Heart right ventricle (tissue), 16 donors: ENCODE data around the gene FAM120A. TPM values are rescaled to one million over a fixed set of nuclear protein-coding genes. Genes with fewer than 3 reads are reported as not detected.

Experiments
- ATAC-seq, 8 donors: fragments of 200-7000 bp; cut with Tn5 transposase; one replicate each; pipeline ENCODE4 v1.9.1; 2020; ENCODE audit warnings: mild to moderate bottlenecking in 8 of 8, moderate library complexity in 8 of 8, moderate number of reproducible peaks in 1 of 8
- DNase-seq, 2 donors: peaks; one replicate each; pipeline ENCODE4 v3.0.0-alpha.2; 2020
- H3K27ac ChIP-seq, 10 donors: fragments of 200-600 bp; sonication (generic) in 2 of 10; one replicate each; pipeline versions ENCODE4 v1.5.0 to v1.8.0; 2020 to 2022; ENCODE audit warnings: mild to moderate bottlenecking in 3 of 10
- H3K27me3 ChIP-seq, 7 donors: fragments of 200-600 bp; one replicate each; pipeline ENCODE4 v1.8.0; 2021 to 2022; ENCODE audit warnings: mild to moderate bottlenecking in 2 of 7
- H3K36me3 ChIP-seq, 9 donors: fragments of 200-600 bp; sonication (generic) in 1 of 9; one replicate each; pipeline versions ENCODE4 v1.5.0 to v1.8.0; 2020 to 2022; ENCODE audit warnings: mild to moderate bottlenecking in 2 of 9
- H3K4me1 ChIP-seq, 9 donors: fragments of 200-600 bp; sonication (generic) in 1 of 9; one replicate each; pipeline versions ENCODE4 v1.5.0 to v1.8.0; 2020 to 2022; ENCODE audit warnings: mild to moderate bottlenecking in 4 of 9
- H3K4me3 ChIP-seq, 10 donors: fragments of 200-600 bp; sonication (generic) in 2 of 10; one replicate each; pipeline versions ENCODE4 v1.5.0 to v1.8.0; 2020 to 2022; ENCODE audit warnings: mild to moderate bottlenecking in 7 of 10, moderate library complexity in 2 of 10
- H3K9me3 ChIP-seq, 11 donors: fragments of 200-600 bp in 10 of 11; sonication (generic) in 2 of 11; one replicate each; pipeline versions ENCODE4 v1.5.0 to v1.8.0; 2013 to 2022; ENCODE audit warnings: mild to moderate bottlenecking in 2 of 11, control low read depth in 1 of 11, moderate library complexity in 1 of 11
- WGBS, 2 donors: extraction: QIAGEN DNeasy Blood & Tissue Kit; methylation state at CpG; one replicate each; pipeline ENCODE4 v1.1.7; 2013; ENCODE audit warnings: inconsistent platforms in 1 of 2; 5-methylcytosine and 5-hydroxymethylcytosine counted together
- intact Hi-C, 10 donors: fragments of 100-400 bp; cut with DNase I; formaldehyde crosslinking; loops; one replicate each; pipeline versions ENCODE4 v1.11.1 to v1.14.2; 2022
- polyA plus RNA-seq, 2 donors: library from polyadenylated mRNA; stranded (reverse); fragments of 200-250 nt; gene quantifications; one replicate each; pipeline ENCODE4 v1.2.3, GENCODE V29; 2013
- total RNA-seq, 10 donors: library from RNA; stranded (reverse); fragmentation: NEBNext Ultra II Directional in 3 of 10; extraction: Animal tissue kit (Norgen Biotek cat#: 25700) in 3 of 10; gene quantifications; one replicate each; pipeline versions ENCODE4 v1.2.1 to v1.2.4, GENCODE V29; 2021 to 2023
- TF ChIP-seq, protein P1 (sequence below), 9 donors: fragments of 200-600 bp; sonication (generic) in 2 of 9; IDR thresholded peaks; one replicate each; pipeline versions ENCODE4 v1.5.0 to v1.8.0; 2021 to 2022; ENCODE audit warnings: antibody characterized with exemption in 9 of 9, mild to moderate bottlenecking in 5 of 9, moderate library complexity in 1 of 9
- donor health status: Arrhythmogenic right ventricular cardiomyopathy.
- donor health status: ischemic (EF 13 %, LVEDD 7.1; RV severe dilation, severe dysfunction).
- donor health status: healthy with polysubstance abuse.
- donor health status: DM: no; HTN: yes; CAD: no.
- donor health status: DM: no; HTN: no; CAD: no.
- donor health status: ischemic (EF 25% LVEDD 6.9; RV normal size, moderate dysfunction).
- donor health status: ischemic (EF 25% LVEDD 5.7; RV mildly dilated, moderate dysfunction).
- donor health status: healthy.
- donor health status: DM: yes; HTN: yes; CAD: no.
- donor health status: Ischemic cardiomyopathy.
- donor health status: ischemic (EF 35%, LVEDD 5.7; RV mildly dilated, moderate dysfunction).
- donor health status: nonischemic (EF 11% LVEDD 7.7; RV severe dilation, severe dysfunction).
- donor health status: DM: yes; HTN: yes; CAD: no.
- donor health status: PGD.
- donor health status: ischemic (EF 29% LVEDD 5.4; RV normal size, mild dysfunction).
- donor health status: nonischemic (EF 23%, LVEDD 6.1; RV moderate dilation, normal function).

Gene FAM120A
- total and polyA plus RNA-seq, 12 donors, result 42.2 to 126 (median 104) TPM

GRCh38 chr9:93576258-93577077, 125.0 kb downstream of the FAM120A start, which contains the start of gene PHF2:
Gene PHF2, plus strand, starts transcription at chr9:93576584. Its CDS starts 190 bp downstream, at chr9:93576774.
- Histone ChIP-seq H3K9me3 (peaks cover 0 to under 1% (median 0%) of the 10 kb centered on the region in 11 donors), H3K27me3 (no peaks in the 10 kb centered on the region), H3K4me1 (peaks cover 11 to 59% (median 48%) of the 10 kb centered on the region in 9 donors), H3K27ac (peak within 1 kb of the TSS; percentile 83 to 99 (median 95)), H3K4me3 (peak within 1 kb of the TSS; percentile 69 to 96 (median 86)), H3K36me3 (no peaks in the 10 kb centered on the region)
- peak; percentile 13 to 62 (median 36) for ATAC-seq
- 1% methylated on average over 54 to 137 of the region's 140 CpGs for WGBS, 2 donors
- intact Hi-C loops, result no loop called here
- TF ChIP-seq, protein P1, sequence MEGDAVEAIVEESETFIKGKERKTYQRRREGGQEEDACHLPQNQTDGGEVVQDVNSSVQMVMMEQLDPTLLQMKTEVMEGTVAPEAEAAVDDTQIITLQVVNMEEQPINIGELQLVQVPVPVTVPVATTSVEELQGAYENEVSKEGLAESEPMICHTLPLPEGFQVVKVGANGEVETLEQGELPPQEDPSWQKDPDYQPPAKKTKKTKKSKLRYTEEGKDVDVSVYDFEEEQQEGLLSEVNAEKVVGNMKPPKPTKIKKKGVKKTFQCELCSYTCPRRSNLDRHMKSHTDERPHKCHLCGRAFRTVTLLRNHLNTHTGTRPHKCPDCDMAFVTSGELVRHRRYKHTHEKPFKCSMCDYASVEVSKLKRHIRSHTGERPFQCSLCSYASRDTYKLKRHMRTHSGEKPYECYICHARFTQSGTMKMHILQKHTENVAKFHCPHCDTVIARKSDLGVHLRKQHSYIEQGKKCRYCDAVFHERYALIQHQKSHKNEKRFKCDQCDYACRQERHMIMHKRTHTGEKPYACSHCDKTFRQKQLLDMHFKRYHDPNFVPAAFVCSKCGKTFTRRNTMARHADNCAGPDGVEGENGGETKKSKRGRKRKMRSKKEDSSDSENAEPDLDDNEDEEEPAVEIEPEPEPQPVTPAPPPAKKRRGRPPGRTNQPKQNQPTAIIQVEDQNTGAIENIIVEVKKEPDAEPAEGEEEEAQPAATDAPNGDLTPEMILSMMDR (IDR thresholded peaks at IDR 0.05), result no peak
- no peak for DNase-seq

DNA sequence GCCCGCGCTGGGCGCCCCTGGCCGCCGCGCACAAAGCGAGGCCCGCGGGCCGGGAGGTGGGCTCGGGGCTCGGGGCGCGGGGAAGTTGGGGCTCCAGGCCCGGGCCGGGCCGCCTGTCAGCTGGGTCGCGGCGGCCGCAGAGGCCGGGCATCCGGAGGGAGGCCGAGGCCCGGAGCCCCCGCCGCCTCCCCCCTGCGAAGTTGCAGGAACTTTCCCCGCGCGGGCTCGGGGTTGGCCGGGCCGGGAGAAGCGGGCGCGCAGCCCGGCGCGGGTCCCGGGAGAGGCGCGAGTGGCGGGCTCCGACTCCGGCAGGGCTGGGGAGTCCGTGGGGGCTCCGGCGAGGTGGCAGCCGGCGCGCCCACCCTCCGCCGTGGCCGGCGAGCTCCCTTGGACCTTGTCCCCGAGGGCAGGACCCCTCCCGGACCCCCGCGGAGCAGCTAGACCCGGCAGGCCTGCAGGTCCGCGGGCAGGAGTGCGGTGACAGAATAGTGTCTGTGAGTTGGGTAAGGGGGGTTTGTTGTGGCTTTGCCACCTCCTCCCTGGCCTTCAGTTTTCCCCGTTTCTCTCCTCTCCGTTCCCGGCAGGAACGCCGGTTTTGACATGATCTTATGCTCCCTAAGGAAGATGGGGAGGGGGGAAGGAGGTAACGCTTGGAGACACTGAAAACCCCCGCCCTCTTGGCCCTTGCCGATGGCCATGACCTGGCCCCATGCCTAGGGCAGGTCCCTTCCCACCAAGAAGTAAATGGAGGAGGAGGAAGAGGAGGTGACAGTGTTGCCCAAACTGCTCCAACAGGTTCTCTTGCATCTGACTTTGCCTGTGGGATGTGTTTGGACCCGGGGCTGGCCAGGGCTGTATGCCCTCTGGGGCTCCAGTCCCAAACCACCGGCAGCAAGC, 125.8 kb downstream of the FAM120A start:
- TF ChIP-seq, protein P1 (IDR thresholded peaks at IDR 0.05), result no peak
- no peaks in the 10 kb centered on the region for H3K27me3 ChIP-seq

GRCh38 chr9:93577975-93578682, 126.6 kb downstream of the FAM120A start:
- no peaks in the 10 kb centered on the region for H3K36me3 ChIP-seq
- H3K27ac ChIP-seq, result peak overlapping the region; percentile 78 to 96 (median 89)
- peaks cover 15 to 73% (median 62%) of the 10 kb centered on the region in 9 donors for H3K4me1 ChIP-seq
- H3K27me3 ChIP-seq, result no peaks in the 10 kb centered on the region
- intact Hi-C loops, result no loop called here
- peak in 5 of 8 donors; percentile 18 to 37 (median 29) for ATAC-seq
- H3K4me3 ChIP-seq, result peak overlapping the region in 9 of 10 donors; percentile 69 to 96 (median 86)
- WGBS, 2 donors, result 52 to 53% methylated on average over 13 of the region's 13 CpGs
- TF ChIP-seq, protein P1 (IDR thresholded peaks at IDR 0.05), result no peak
- H3K9me3 ChIP-seq, result no peaks in the 10 kb centered on the region
- DNase-seq, result no peak

More for the DNA sequence above, 125.8 kb downstream of the FAM120A start:
- H3K4me1 ChIP-seq, result peaks cover 15 to 67% (median 57%) of the 10 kb centered on the region in 9 donors
- peak overlapping the region; percentile 78 to 96 (median 89) for H3K27ac ChIP-seq
- H3K36me3 ChIP-seq, result no peaks in the 10 kb centered on the region
- WGBS, 2 donors, result 1% methylated on average over 51 to 74 of the region's 74 CpGs
- no peaks in the 10 kb centered on the region for H3K9me3 ChIP-seq
- DNase-seq (peak; percentile 45 to 57), ATAC-seq (peak; percentile 1 to 28 (median 16))
- peak overlapping the region; percentile 69 to 96 (median 82) for H3K4me3 ChIP-seq
- intact Hi-C loops, result no loop called here
